Prostate gland (tissue), 2 donors: ENCODE data around the gene CDYL2. TPM values are rescaled to one million over a fixed set of nuclear protein-coding genes. Genes with fewer than 3 reads are reported as not detected.
A peak's percentile ranks its signal among the peaks of the same experiment; 100 is the strongest.

ENCODE experiments used
- DNase-seq: peaks from one replicate; pipeline ENCODE4 v3.0.0-alpha.2; 2019; ENCODE audit warnings: low spot score
- H3K27ac ChIP-seq, 2 donors: fragments of 200-600 bp; sonication (generic); 2 replicates each; pipeline ENCODE4 v1.5.1; 2017 to 2019
- H3K27me3 ChIP-seq: fragments of 200-600 bp; sonication (generic); replicated peaks from 2 replicates; pipeline ENCODE4 v1.5.1; 2019; ENCODE audit not compliant: insufficient read depth
- H3K36me3 ChIP-seq, 2 donors: fragments of 200-600 bp; sonication (generic); 1 replicate in 1 of 2; 2 replicates in 1 of 2; pipeline versions ENCODE4 v1.5.1 to v1.8.1; 2017 to 2019
- H3K4me1 ChIP-seq: fragments of 200-600 bp; sonication (generic); replicated peaks from 2 replicates; pipeline ENCODE4 v1.5.1; 2019
- H3K4me3 ChIP-seq, 2 donors: fragments of 200-600 bp; sonication (generic); 2 replicates each; pipeline ENCODE4 v1.5.1; 2017 to 2019
- H3K9me3 ChIP-seq: fragments of 200-600 bp; sonication (generic); 2 replicates; pipeline ENCODE4 v1.5.1; 2017
- CTCF ChIP-seq, 4 experiments: fragments of 200-600 bp in 2 of 4; fragments of 450-650 bp in 2 of 4; sonication (generic) in 2 of 4; IDR thresholded peaks; 1 replicate in 3 of 4; 2 replicates in 1 of 4; pipeline ENCODE4 v1.5.1; 2016 to 2019; ENCODE audit warnings: antibody characterized with exemption in 4 of 4, mild to moderate bottlenecking in 2 of 4, moderate library complexity in 2 of 4
- POLR2A ChIP-seq: fragments of 450-650 bp; IDR thresholded peaks from one replicate; pipeline ENCODE4 v1.6.1; 2016; ENCODE audit warnings: antibody characterized with exemption, mild to moderate bottlenecking
- POLR2AphosphoS5 ChIP-seq: sonication (generic); formaldehyde crosslinking; IDR thresholded peaks from one replicate; pipeline ENCODE4 v1.6.1; 2017; ENCODE audit warnings: antibody characterized with exemption
- WGBS: methylation state at CpG from one replicate; pipeline ENCODE4 v1.1.5; 2018; 5-methylcytosine and 5-hydroxymethylcytosine counted together
- intact Hi-C: fragments of 100-400 bp; cut with DNase I; formaldehyde crosslinking; loops from one replicate; pipeline ENCODE4 v1.14.2; 2022
- total RNA-seq, 2 donors: library from RNA; depleted of rRNA; stranded (reverse); fragments of >200 nt; gene quantifications; one replicate each; pipeline ENCODE4 v1.1.0, GENCODE V29; 2016

Gene CDYL2
- total RNA-seq, 2 donors from 2014 or later: 42.8 to 63.7 TPM

GRCh38 chr16:80719573-80719972 lies 84.8 kb downstream of the CDYL2 start:
- Histone ChIP-seq H3K27me3 (no peaks in the 10 kb centered on the region), H3K36me3 (no peaks in the 10 kb centered on the region), H3K4me1 (peaks cover 3% of the 10 kb centered on the region), H3K4me3 (no peak overlapping the region), H3K9me3 (no peaks in the 10 kb centered on the region), H3K27ac (peak overlapping the region in 1 of 2 donors; percentile 64)
- TF ChIP-seq POLR2A (no peak), CTCF (IDR thresholded peaks at IDR 0.05) (no peak), POLR2AphosphoS5 (no peak)
- intact Hi-C loops: no loop called here
- WGBS: 80% methylated on average over 2 of the region's 2 CpGs
- DNase-seq: no peak

GRCh38 chr16:80718480-80719220 lies 85.7 kb downstream of the CDYL2 start:
- DNase-seq: peak; percentile 89
- Histone ChIP-seq H3K27ac (peak overlapping the region; percentile 57 to 64), H3K4me3 (no peak overlapping the region), H3K9me3 (no peaks in the 10 kb centered on the region), H3K27me3 (no peaks in the 10 kb centered on the region), H3K4me1 (peaks cover 3% of the 10 kb centered on the region), H3K36me3 (no peaks in the 10 kb centered on the region)
- intact Hi-C loops: no loop called here
- 46% methylated on average over 10 of the region's 10 CpGs for WGBS
- TF ChIP-seq POLR2AphosphoS5 (peak; percentile 90), CTCF (IDR thresholded peaks at IDR 0.05) (peak in 1 of 4 experiments; percentile 4), POLR2A (no peak)

- no peak for TF ChIP-seq POLR2A
- TF ChIP-seq CTCF (IDR thresholded peaks at IDR 0.05): no peak
- TF ChIP-seq POLR2AphosphoS5: no peak
- no peak overlapping the region for H3K4me3 ChIP-seq
- intact Hi-C loops: no loop called here
- H3K36me3 ChIP-seq: no peaks in the 10 kb centered on the region
- WGBS: 83% methylated on average over 3 of the region's 3 CpGs
- H3K4me1 ChIP-seq: peaks cover 3% of the 10 kb centered on the region
- no peaks in the 10 kb centered on the region for H3K9me3 ChIP-seq
- H3K27me3 ChIP-seq: no peaks in the 10 kb centered on the region
- DNase-seq: no peak
- H3K27ac ChIP-seq: no peak overlapping the region
Measured at GRCh38 chr16:80717611-80718010, 86.8 kb downstream of the CDYL2 start.

GRCh38 chr16:80716564-80717139 lies 87.7 kb downstream of the CDYL2 start:
- no peaks in the 10 kb centered on the region for H3K36me3 ChIP-seq
- no peaks in the 10 kb centered on the region for H3K27me3 ChIP-seq
- DNase-seq: no peak
- WGBS: 93% methylated on average over 2 of the region's 2 CpGs
- TF ChIP-seq CTCF (IDR thresholded peaks at IDR 0.05) (no peak), POLR2A (no peak), POLR2AphosphoS5 (no peak)
- H3K27ac ChIP-seq: no peak overlapping the region
- no peak overlapping the region for H3K4me3 ChIP-seq
- intact Hi-C loops: no loop called here
- no peaks in the 10 kb centered on the region for H3K9me3 ChIP-seq
- peaks cover 3% of the 10 kb centered on the region for H3K4me1 ChIP-seq

- WGBS: 67% methylated on average over 4 of the region's 4 CpGs
- no peaks in the 10 kb centered on the region for H3K36me3 ChIP-seq
- intact Hi-C loops: no loop called here
Measured at GRCh38 chr16:80711406-80711805, 93.0 kb downstream of the CDYL2 start.

More at GRCh38 chr16:80711406-80711805, 93.0 kb downstream of the CDYL2 start:
- Histone ChIP-seq H3K4me1 (no peaks in the 10 kb centered on the region), H3K4me3 (no peak overlapping the region), H3K27me3 (no peaks in the 10 kb centered on the region), H3K9me3 (no peaks in the 10 kb centered on the region), H3K27ac (no peak overlapping the region)
- no peak for DNase-seq
- TF ChIP-seq CTCF (IDR thresholded peaks at IDR 0.05): no peak
- no peak for TF ChIP-seq POLR2AphosphoS5
- no peak for TF ChIP-seq POLR2A
